NCI-H1105 (cell line): Measurements from ENCODE around the gene DDX23.
"Not testable (repeated sequence)": the region's sequence is repeated elsewhere in the genome, so short reads cannot be mapped to it uniquely, and the experiment has no call there.

Experiments used
- DNase-seq: peaks from one replicate; lab custom pipeline; 2025; lab: John Stamatoyannopoulos, UW

Gene DDX23

GRCh38 chr12:48851883-48852733, at the start of gene DDX23:
DDX23 (minus strand) TSS chr12:48852163; CDS start chr12:48845782, 6,381 bp downstream.
- peak; percentile 85 for DNase-seq

GRCh38 chr12:48901278-48901677, 49.3 kb upstream of the DDX23 start:
- DNase-seq, result no peak

- DNase-seq, result no peak
Measured at GRCh38 chr12:48899651-48900050, 47.7 kb upstream of the DDX23 start.

GRCh38 chr12:48894271-48894670, 42.3 kb upstream of the DDX23 start:
- DNase-seq, result no peak

GRCh38 chr12:48890657-48891418, 38.9 kb upstream of the DDX23 start:
- peak; percentile 54 for DNase-seq

DNA sequence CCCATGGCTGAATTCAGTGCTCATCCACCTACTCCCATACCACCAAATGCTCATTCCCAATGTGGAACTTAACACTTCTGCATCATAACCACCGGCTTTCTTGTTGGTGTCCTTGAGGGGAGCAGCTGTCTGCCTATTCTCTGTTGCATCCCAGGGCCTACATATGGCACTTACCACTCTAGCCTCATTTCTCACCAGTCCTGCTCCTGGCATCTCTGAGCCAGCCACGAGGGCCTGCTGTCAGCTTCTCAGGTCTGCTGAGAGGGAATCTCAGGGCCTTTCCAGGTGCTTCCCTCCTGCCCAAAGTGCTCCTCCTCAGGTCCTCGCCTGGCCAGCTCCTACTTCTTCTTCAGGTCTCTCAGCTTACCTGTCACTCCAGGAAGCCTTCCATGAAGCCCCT, 37.7 kb upstream of the DDX23 start:
- no peak for DNase-seq

- no peak for DNase-seq
Measured at GRCh38 chr12:48883305-48884161, 31.6 kb upstream of the DDX23 start.

DNA sequence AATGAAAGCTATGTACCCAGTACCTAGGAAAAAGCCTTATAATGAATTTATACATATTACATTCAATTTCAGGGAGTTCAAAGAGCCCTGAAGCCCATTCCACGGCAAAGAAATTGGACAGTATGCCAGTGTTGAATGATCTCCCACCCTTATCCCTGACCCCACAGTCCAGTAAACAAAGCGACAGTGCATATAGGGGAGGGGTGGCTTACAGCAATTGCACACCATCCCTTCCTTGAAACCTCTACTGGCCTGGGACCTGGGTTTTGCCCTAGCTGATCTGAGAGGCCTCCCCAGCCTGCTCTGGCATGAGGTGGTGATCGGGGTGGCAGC, 31.0 kb upstream of the DDX23 start:
- no peak for DNase-seq

- no peak for DNase-seq
Measured at GRCh38 chr12:48882315-48882687, 30.3 kb upstream of the DDX23 start.

DNA sequence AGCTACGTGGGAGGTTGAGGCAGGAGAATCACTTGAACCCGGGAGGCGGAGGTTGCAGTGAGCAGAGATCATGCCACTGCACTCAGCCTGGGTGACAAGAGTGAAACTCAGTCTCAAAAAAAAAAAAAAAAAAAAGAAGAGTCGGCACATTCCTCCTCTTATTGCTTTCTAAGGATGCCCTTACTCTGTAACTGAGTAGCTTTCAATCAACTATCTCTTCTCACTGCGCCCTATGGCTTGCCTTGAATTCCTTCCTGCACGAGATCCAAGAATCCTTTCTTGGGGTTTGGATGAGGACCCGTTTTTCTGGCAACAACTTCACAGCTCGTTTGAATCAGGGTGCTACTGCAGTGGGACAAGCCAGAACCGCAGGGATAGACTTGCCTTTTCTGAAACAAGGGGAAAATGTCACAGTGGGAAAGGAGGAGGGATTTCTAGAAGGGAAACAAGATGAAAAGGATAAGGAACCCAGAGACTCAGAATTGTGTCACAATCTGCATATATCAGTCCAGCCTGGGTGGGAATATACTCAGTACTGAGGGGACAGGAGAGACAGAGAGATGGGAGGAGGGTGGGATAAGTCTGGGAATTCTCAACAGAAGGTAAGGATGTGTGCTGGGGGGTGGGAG, 29.8 kb upstream of the DDX23 start:
- no peak for DNase-seq

DNA sequence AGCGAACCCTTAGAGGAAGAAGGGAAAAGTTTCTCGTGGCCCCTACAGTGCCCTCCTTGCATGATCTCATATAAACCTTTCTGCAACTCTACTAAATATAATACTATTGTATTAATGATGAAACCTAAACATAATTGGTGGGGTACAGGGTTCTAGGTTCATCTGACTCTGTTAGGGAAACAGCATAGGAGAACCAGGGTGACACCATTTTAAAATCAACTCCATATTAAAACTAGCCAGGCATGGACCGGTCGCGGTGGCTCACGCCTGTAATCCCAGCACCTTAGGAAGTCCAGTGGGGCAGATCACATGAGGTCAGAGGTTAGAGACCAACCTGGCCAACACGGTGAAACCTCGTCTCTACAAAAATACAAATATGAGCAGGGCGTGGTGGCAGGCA, 28.7 kb upstream of the DDX23 start:
- no peak for DNase-seq

DNA sequence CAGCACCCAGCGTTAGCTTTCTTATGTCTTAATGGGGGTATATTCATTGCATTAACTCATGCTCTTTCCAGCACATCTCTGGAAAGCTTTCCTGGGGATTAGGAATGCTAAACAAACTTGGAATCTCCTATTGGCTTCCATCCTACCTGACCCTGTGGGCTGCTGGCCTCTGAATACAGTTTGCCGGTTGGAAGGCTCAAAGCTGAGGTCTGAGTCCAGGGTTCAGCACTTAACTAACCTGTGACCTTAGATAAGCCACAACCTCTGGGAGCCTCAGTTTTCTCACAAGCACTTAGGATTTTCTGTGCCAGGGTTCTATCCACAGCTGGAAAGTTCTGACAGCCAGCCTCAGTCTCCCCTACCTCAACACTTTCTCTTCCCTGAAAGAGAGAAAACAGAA, 26.6 kb upstream of the DDX23 start:
- DNase-seq, result no peak

GRCh38 chr12:48875944-48876515, 24.1 kb upstream of the DDX23 start:
- DNase-seq, result no peak

GRCh38 chr12:48873534-48873933, 21.6 kb upstream of the DDX23 start:
- not testable (repeated sequence) for DNase-seq

- DNase-seq, result no peak
Measured at GRCh38 chr12:48873096-48873495, 21.1 kb upstream of the DDX23 start.

- DNase-seq, result no peak
Measured at GRCh38 chr12:48869191-48869590, 17.2 kb upstream of the DDX23 start.

- no peak for DNase-seq
Measured at GRCh38 chr12:48868451-48868850, 16.5 kb upstream of the DDX23 start.

- no peak for DNase-seq
Measured at GRCh38 chr12:48866052-48866711, 14.2 kb upstream of the DDX23 start.

DNA sequence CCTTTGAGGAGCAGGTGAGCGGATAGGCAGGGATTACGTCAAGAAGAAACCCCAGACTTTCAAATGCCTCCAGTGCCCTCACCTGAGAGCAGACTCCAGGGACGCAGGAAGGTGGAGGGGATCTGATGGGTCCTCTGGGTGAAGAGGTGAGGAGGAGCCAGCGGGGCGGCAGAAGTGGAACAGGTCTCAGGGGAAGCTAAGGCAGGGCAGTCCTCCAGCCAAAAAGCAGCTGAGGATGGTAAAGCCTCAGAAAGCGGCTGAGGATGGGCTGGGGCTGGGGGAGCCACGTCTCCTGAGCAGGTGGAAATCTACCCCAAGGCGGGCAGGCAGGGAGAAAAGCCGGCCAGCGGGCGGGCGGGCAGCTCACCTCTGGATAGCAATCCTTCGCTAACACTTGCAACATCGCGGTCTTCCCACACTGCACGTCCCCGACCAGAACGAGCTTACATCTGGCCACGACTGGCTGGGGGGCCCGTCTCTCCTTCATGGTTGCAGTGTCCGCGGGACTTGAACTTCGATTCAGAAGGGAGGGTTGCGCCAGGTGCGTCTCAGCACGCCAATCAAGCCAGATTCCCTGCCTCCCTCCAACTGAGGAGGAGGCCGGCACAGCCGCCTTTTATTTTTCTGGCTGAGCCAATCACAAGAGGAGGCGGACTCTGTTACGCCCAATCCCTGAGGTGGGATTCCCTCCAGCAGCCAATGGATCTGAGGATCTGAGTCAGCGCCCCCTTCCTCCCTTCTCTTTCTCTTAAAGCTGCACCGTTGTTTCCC, 13.5 kb upstream of the DDX23 start, which contains the start of gene RND1:
Gene RND1, minus strand, starts transcription at position 590 of the 771 bp plus-strand sequence. Its CDS starts 103 bp downstream, at position 487.
- peak; percentile 74 for DNase-seq

DNA sequence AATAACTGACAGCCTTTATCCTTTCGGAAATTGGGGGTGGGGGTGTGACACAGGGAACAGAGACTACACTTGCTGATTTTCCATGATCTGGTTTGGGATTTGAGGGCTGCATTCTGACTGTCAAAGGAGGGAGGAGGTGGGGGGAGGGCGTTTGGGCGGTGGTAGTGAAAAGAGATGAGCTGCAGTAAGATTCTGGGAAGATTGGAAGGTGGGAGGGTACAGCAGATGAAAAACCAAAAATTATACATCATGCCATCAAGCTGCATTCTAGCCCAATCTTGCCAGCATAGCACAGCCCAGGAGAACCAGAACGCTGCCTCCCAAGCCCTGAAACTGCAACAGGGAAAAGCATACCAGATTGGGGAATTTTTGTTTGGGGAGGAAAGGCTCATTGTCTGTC, 11.3 kb upstream of the DDX23 start:
- no peak for DNase-seq
